GM20000 (cell line): Measurements from ENCODE around the gene SCAF1.

Experiments used
- DNase-seq: peaks from one replicate; pipeline ENCODE4 v3.0.0; 2012; ENCODE audit warnings: low spot score
- TF ChIP-seq, protein P1 (sequence below): IDR thresholded peaks from 2 replicates; pipeline ENCODE4 v1.5.1; 2012; ENCODE audit warnings: mild to moderate bottlenecking, control low read depth; ENCODE audit errors: extremely low read depth, missing control alignments

The SCAF1 gene

DNA sequence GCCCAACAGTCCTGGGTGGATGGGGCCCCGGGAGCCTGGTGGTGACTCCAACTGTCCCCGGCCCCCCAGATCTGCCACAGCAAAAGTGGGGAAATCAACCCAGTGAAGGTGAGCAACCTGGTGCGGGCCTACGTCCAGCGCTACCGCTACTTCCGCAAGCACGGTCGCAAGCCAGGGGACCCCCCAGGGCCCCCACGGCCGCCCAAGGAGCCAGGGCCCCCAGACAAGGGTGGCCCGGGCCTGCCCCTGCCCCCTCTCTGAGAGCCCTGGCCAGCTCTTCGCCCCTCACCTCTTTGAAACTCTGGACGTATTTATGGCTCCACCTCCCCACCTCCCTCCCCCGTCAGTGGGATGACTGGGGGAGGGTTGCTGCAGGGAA, 16.1 kb downstream of the SCAF1 start:
- TF ChIP-seq, protein P1, sequence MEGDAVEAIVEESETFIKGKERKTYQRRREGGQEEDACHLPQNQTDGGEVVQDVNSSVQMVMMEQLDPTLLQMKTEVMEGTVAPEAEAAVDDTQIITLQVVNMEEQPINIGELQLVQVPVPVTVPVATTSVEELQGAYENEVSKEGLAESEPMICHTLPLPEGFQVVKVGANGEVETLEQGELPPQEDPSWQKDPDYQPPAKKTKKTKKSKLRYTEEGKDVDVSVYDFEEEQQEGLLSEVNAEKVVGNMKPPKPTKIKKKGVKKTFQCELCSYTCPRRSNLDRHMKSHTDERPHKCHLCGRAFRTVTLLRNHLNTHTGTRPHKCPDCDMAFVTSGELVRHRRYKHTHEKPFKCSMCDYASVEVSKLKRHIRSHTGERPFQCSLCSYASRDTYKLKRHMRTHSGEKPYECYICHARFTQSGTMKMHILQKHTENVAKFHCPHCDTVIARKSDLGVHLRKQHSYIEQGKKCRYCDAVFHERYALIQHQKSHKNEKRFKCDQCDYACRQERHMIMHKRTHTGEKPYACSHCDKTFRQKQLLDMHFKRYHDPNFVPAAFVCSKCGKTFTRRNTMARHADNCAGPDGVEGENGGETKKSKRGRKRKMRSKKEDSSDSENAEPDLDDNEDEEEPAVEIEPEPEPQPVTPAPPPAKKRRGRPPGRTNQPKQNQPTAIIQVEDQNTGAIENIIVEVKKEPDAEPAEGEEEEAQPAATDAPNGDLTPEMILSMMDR: no peak
- DNase-seq: no peak

DNA sequence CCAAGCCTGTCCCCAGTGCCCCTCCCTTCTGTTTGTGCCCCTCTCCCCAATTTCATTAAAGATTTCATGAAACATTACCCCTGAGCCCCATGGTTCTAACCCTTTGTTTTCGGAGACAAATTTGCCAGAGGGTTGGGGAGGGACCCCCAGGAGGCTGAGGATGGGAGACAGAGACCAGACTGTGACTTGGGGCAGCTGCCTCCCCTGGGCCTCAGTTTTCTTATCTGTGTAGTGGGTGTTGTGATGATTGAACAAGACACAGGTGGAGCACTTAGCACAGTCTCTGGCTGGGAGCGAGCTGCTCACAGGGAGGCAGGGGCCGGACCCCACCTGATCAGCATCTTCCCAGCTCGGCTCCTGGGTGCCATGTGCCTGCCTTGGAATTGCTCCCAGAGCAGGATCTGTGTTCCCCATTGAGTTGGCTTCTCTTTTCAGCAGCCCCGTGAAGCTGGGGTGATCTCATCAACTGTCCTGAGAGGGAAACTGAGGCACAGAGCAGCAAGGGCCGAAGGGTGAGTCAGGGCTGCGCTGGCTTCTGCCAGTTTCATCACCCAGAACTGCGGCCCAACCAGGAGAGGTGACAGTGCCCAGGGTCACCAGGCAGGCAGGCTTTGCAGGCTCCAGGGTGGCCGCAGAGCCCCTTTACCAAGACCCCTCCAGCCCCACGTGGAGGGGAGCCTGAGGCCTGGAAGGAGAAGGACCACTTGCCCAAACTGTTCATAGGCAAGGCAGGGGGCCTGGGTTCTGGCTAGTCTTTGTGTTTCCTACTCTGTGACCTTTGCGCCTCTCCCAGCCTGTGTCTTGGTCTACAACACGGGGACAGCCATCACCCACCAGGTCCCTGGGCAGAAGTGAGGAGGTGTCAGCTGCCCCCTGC, 16.8 kb downstream of the SCAF1 start:
- TF ChIP-seq, protein P1: no peak
- no peak for DNase-seq

DNA sequence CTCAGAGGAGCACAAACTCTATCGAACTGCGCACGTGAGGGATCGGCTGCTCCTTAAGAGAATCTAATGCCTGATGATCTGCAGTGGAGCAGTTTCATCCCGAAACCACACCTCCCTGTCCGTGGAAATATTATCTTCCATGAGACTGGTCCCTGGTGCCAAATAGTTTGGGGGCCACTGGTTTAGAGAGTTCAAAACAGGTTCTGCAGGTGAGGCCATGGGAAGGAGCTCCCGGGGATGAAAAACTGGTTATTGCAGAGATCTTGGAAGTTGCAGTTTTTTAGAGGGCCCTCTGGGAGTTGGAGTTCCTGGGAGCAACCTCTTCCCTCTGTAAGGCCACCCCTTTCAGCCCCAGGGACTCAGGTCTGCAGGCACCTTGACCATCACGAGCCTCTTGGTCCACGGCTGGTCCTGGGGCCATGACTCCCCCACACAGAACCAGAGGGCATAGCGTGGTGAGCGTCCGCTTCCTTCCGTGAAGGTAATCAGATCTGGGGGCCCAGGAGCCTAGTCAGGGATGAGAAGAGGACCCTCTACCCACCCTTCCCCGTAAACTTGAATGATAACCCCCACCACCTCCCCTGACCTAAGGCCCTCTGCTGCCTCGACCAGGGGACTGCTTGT, 18.4 kb downstream of the SCAF1 start:
- TF ChIP-seq, protein P1: no peak
- no peak for DNase-seq

DNA sequence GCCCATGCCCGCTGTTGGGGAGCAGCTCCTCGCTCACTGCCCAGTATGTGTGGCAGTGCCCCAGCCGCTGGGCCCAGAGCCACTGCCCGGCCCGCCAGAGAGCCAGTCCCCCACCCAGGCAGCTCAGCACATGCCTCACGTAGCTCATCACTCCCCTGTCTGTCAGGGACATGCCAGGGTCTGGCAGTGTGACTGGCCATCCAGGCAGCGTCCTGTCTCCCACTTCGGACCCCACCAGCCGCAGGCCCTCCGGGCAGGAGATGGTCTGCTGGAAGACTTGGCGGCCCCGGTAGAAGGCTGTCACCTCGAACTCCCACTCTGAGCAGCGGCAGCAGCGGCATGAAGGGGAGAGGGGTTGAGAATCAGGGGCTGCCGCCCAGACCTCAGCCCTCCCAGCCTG, 20.0 kb downstream of the SCAF1 start:
- TF ChIP-seq, protein P1: no peak
- no peak for DNase-seq

DNA sequence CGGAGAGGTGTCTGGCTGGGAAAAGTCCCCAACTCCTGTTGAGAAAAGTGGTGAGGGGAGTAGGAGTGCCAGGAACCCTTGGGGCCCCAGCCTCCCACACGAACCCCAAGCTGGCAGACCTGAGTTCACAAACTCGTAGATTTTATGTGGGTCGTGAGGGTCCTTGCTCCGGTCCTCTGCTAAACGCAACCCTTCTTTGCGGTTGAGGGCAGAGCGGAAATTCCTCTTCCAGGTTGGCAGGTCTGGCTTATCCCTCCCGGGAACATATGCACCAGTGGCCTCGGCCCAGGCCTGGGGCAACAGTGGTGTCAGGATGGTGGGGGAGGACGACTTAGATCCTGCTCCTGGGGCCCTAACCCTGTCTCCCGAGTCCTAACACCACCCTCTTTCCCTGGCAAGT, 21.2 kb downstream of the SCAF1 start:
- DNase-seq: no peak
- TF ChIP-seq, protein P1: no peak

DNA sequence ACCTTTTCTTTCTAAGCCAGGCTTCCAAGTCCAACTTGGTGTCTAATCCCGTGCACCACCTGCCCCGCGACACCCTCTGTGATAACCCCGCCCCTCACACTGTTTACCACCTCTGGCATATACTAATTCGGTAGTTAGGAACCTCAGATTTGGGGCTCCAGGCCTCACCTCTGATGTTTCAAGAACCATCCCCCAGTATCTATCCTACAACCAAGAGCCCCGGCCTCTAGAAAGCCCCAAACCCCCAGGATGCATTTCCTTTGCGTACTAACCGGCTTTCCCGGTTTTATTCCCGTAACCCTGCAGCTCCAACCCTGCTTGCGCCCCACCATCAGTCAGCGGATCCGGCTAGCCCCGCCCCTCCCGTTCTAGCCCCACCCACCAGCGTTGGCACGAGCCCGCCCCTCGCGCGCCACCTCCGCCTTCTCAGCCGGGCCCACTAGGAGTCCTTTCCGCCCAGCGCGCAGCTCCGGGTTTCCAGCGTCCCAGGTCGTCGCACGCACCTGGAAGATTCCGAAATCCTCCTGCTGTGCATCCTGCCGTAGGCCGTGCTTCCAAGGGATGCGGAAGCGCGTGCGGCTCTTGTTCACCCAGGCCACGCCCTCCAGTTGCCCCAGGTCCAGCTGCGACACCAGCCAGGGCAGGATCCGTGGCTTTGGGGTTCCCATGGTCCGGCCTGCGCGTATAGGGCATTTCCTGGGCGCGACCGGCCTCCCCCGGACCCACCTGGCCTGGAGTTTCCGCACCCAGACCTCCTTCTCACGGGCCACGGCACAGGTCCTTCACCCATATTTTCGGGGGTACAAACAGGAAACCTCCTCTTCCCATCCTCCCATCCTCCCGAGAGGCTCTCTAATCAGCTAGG, 22.4 kb downstream of the SCAF1 start:
- DNase-seq: peak; percentile 91
- TF ChIP-seq, protein P1: no peak

DNA sequence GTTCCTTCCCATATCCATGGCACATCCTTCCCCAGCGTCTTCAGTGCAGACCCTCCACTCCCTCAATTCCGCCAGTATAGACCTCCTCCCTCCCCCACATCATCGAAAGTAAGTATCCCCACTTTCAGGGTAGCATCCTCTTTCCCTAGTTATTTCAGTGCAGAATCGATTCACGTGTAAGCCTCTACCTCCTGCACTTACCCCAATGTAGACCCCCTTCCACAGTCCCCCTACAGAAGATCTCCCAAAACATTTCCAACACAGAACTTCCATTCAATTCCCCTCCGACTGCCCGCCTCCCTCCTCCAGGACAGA, 23.0 kb downstream of the SCAF1 start:
- TF ChIP-seq, protein P1: no peak
- DNase-seq: no peak
